ENCODE data around the gene MRPL38.

GRCh38 chr17:75915268-75915667 lies 10.6 kb upstream of the MRPL38 start:
- TF ChIP-seq POLR2A (IDR thresholded peaks at IDR 0.05) (no peak), EP300 (IDR thresholded peaks at IDR 0.05) (no peak), CTCF (IDR thresholded peaks at IDR 0.05) (no peak)
